ENCODE measurements around the gene MEIOSIN. TPM values are rescaled to one million over a fixed set of nuclear protein-coding genes. Genes with fewer than 3 reads are reported as not detected.

Gene MEIOSIN
- total RNA-seq, 6 experiments from 2014 or later, result 0.24 TPM; not detected in 5

DNA sequence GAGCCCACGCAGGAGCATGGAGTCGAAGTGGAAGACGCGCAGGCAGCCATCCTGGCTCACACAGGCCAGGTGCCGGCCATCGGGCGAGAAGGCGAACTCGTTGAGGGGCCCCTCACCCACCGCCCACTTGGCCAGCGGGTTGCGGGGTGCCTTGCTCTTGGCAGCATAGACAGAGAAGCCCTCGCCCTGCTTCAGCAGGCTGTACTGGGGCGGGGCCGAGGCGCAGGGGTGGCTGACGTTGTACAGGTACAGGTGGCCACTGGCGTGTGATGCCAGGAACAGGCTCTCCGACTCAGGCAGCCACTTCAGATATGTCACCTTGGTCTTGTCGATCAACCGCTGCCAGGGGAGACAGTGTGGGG lies 53.3 kb downstream of the MEIOSIN start:
- DNase-seq (no peak), ATAC-seq (no peak)
- no peaks in the 10 kb centered on the region for H3K9me3 ChIP-seq
- H3K4me3 ChIP-seq, result no peak overlapping the region
- no peak overlapping the region for H3K27ac ChIP-seq
- H3K36me3 ChIP-seq, result no peaks in the 10 kb centered on the region
- TF ChIP-seq POLR2A (IDR thresholded peaks at IDR 0.05), result no peak
- TF ChIP-seq, protein P1, sequence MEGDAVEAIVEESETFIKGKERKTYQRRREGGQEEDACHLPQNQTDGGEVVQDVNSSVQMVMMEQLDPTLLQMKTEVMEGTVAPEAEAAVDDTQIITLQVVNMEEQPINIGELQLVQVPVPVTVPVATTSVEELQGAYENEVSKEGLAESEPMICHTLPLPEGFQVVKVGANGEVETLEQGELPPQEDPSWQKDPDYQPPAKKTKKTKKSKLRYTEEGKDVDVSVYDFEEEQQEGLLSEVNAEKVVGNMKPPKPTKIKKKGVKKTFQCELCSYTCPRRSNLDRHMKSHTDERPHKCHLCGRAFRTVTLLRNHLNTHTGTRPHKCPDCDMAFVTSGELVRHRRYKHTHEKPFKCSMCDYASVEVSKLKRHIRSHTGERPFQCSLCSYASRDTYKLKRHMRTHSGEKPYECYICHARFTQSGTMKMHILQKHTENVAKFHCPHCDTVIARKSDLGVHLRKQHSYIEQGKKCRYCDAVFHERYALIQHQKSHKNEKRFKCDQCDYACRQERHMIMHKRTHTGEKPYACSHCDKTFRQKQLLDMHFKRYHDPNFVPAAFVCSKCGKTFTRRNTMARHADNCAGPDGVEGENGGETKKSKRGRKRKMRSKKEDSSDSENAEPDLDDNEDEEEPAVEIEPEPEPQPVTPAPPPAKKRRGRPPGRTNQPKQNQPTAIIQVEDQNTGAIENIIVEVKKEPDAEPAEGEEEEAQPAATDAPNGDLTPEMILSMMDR (IDR thresholded peaks at IDR 0.05), result no peak
- H3K4me1 ChIP-seq, result peaks cover 0 to 9% (median 0%) of the 10 kb centered on the region in 4 donors
- intact Hi-C loops (cut with DNase I), result no loop called here
- WGBS (ENCODE audit: insufficient coverage, low coverage, low lambda C conversion rate, missing lambda C conversion rate), result 100% methylated on average over 1 of the region's 21 CpGs
- H3K27me3 ChIP-seq, result no peaks in the 10 kb centered on the region

GRCh38 chr19:45789035-45789786 lies 56.0 kb downstream of the MEIOSIN start:
- DNase-seq (no peak), ATAC-seq (no peak)
- Histone ChIP-seq H3K4me3 (no peak overlapping the region), H3K9me3 (no peaks in the 10 kb centered on the region), H3K27ac (no peak overlapping the region), H3K27me3 (no peaks in the 10 kb centered on the region), H3K4me1 (peaks cover 0 to 15% (median 2%) of the 10 kb centered on the region in 4 donors), H3K36me3 (no peaks in the 10 kb centered on the region)
- WGBS (ENCODE audit: insufficient coverage, low coverage, low lambda C conversion rate, missing lambda C conversion rate), result 95% methylated on average over 9 of the region's 15 CpGs
- TF ChIP-seq, protein P1 (IDR thresholded peaks at IDR 0.05), result no peak
- intact Hi-C loops (cut with DNase I), result no loop called here

GRCh38 chr19:45790942-45791341 lies 57.7 kb downstream of the MEIOSIN start:
- ATAC-seq, result no peak
- WGBS (ENCODE audit: insufficient coverage, low coverage, low lambda C conversion rate, missing lambda C conversion rate), result 71% methylated on average over 5 of the region's 8 CpGs
- intact Hi-C loops (cut with DNase I), result no loop called here
- Histone ChIP-seq H3K27ac (no peak overlapping the region), H3K27me3 (no peaks in the 10 kb centered on the region), H3K36me3 (no peaks in the 10 kb centered on the region), H3K9me3 (no peaks in the 10 kb centered on the region), H3K4me1 (peaks cover 0 to 15% (median 2%) of the 10 kb centered on the region in 4 donors), H3K4me3 (no peak overlapping the region)
- no peak for DNase-seq
- TF ChIP-seq, protein P1 (IDR thresholded peaks at IDR 0.05), result no peak
- no peak for TF ChIP-seq POLR2A (IDR thresholded peaks at IDR 0.05)

DNA sequence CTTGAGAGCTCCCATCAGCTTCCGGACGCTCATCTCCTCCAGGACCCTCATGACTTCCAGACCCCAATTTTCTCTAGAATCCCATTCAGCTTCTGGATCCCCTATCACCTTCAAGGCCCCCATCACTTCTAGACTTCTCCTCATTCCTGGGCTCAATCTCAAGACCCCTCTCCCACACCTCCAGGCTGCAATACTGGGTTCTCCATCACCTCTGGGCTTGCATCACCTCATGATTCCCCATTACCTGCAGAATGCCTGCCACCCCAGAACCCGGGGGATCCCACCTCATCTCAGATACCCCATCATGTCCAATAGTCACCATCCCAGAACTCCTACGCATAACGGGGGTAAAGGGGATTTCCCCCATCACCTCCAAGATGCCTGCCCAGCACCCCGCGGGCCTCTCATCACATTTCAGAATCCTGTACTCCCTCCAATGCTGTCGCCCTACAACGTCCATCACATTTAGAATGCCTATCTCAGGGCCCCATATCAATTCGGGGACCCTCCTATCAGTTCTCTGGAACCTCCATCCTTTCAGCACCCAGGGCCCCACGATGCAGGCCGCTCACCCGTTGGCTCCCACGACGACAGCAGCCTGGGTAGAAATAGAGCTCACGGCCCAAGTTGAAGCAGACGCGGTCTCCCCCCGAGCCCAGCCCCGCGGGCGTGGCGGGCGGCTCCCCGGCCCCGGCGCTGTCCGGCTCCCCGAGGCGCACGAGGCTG lies 58.7 kb downstream of the MEIOSIN start:
- peak overlapping the region; percentile 54 to 97 (median 59) for H3K4me3 ChIP-seq
- DNase-seq (no peak), ATAC-seq (no peak)
- peaks cover 0 to 15% (median 2%) of the 10 kb centered on the region in 4 donors for H3K4me1 ChIP-seq
- WGBS (ENCODE audit: insufficient coverage, low coverage, low lambda C conversion rate, missing lambda C conversion rate), result 23% methylated on average over 10 of the region's 31 CpGs
- H3K27ac ChIP-seq, result no peak overlapping the region
- no peaks in the 10 kb centered on the region for H3K27me3 ChIP-seq
- H3K9me3 ChIP-seq, result no peaks in the 10 kb centered on the region
- TF ChIP-seq, protein P1 (IDR thresholded peaks at IDR 0.05), result no peak
- no peak for TF ChIP-seq POLR2A (IDR thresholded peaks at IDR 0.05)
- no peaks in the 10 kb centered on the region for H3K36me3 ChIP-seq
- intact Hi-C loops (cut with DNase I), result no loop called here
